Fibroblast of villous mesenchyme (primary cell): ENCODE data around the gene RNASE4. TPM values are rescaled to one million over a fixed set of nuclear protein-coding genes. Genes with fewer than 3 reads are reported as not detected.
"Not testable (repeated sequence)": the region's sequence is repeated elsewhere in the genome, so short reads cannot be mapped to it uniquely, and the experiment has no call there.

Experiments
- DNase-seq: peaks from one replicate; pipeline ENCODE4 v3.0.0-alpha.2; 2010; ENCODE audit warnings: low read depth
- H3K4me3 ChIP-seq: 2 replicates; pipeline ENCODE4 v1.5.1; 2011; ENCODE audit warnings: low read depth, mild to moderate bottlenecking, low read length
- CTCF ChIP-seq: IDR thresholded peaks from 2 replicates; pipeline ENCODE4 v1.5.1; 2012; ENCODE audit warnings: low read depth, mild to moderate bottlenecking, low read length; ENCODE audit not compliant: insufficient read depth
- total RNA-seq: library from RNA; depleted of rRNA; stranded (reverse); fragments of >200 nt; gene quantifications from 2 replicates; pipeline ENCODE4 v1.2.3, GENCODE V29; 2012

Gene RNASE4
- total RNA-seq, 1 donor, result 6.9 TPM

DNA sequence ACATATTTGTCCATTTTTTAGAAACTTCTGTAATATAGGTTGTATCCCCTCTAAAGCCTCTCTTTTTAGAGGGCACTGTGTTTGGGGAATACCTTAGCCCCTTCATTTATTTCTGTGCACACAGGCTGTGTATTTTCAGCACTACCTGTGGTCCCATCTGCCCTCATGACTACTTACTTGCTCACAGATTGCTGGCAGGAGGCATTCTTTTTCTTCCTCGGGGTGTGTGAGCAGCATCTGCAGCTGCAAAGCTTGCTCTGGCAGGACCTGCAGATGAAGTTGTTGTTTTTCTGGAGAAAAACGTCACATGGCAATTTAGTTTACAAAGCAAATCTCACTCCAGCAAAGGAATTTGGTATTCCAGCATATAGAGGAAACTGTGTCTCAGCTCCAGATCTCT, 28.5 kb downstream of the RNASE4 start:
- no peak overlapping the region for H3K4me3 ChIP-seq
- no peak for TF ChIP-seq CTCF
- no peak for DNase-seq

GRCh38 chr14:20714593-20715250, 30.4 kb downstream of the RNASE4 start:
- no peak for TF ChIP-seq CTCF
- no peak for DNase-seq

DNA sequence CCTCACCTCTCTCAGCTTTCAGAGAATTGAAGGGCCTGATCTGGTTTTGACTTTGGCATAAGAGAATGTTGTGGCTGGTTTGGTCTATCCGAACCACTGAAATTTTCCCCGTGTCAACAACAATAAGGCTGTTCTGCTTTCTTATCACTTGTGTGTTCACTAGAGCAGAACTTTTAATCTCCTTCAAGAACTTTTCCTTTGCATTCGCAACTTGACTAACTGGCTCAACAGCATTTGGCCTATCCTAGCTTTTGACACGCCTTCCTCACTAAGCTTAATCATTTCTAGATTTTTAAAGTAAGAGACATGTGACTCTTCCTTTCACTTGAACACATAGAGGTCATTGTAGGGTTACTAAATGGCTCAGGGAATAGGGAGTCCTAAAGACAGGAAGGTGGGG, 35.4 kb downstream of the RNASE4 start:
- DNase-seq, result no peak
- TF ChIP-seq CTCF, result no peak
- no peak overlapping the region for H3K4me3 ChIP-seq

More at GRCh38 chr14:20714593-20715250, 30.4 kb downstream of the RNASE4 start:
- H3K4me3 ChIP-seq, result no peak overlapping the region

- no peak overlapping the region for H3K4me3 ChIP-seq
- DNase-seq, result no peak
- TF ChIP-seq CTCF, result no peak
Measured at GRCh38 chr14:20720741-20721140, 36.4 kb downstream of the RNASE4 start.

DNA sequence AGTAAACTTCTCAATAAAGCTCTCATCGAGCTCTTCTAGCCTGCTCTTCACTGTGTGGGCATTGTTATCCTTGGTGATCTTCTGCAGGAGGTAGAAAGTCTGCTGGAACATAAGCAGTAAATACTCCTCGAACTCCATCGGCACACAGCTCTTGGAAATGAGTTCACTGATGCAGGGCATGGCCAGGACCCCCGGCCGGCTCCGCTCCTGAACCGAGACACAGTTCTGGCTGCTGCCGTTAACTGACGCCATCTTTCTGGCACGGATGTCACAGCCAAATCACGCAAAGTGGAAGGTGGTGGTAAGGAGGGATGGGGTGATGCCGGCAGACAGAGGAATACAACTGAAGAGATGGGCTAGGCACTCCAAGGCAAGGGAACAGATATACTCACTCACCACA, 37.7 kb downstream of the RNASE4 start:
- no peak for DNase-seq
- no peak for TF ChIP-seq CTCF
- H3K4me3 ChIP-seq, result no peak overlapping the region

DNA sequence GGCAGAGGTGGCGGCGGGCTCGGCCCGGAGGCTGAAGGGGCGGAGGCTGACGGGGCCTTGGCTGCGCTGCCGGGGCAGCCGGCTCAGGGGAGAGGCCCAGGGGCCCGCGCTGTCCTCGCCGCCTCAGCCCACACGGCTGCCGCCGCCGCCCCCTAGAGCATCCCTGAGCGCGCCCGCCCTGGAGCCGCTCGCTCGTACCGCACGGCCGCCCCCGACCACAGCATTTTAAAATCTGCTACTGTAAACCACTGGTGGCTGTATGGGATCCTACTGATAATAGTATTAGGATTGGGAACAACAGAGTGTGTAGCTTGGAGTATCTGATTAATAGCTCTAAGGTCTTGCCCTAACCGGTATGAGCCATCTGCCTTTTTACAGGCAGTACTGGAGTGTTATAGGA, 39.1 kb downstream of the RNASE4 start:
- no peak for DNase-seq
- H3K4me3 ChIP-seq, result no peak overlapping the region
- TF ChIP-seq CTCF, result no peak

DNA sequence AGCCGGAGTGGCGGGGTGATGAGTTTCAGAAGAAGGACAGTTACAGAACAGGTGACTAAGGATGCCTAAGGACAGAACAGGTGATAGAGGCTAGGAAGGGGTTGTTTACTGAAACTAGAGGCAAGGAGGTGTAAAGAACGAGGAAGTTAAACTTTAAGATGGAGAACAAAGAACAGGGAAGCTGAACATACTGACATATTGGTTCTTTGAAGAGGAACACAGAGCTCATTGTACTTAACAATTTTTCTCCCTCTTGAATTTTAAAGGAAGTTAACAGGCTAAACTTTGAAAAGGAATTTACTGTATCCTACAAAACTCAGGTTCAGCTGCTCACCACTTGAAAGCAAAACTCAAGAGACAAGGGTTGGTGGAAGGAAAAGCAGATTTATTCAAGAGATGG, 41.8 kb downstream of the RNASE4 start:
- not testable (repeated sequence) for H3K4me3 ChIP-seq, DNase-seq
